IMR-90 (cell line): ENCODE data around the gene SLIT3. TPM values are rescaled to one million over a fixed set of nuclear protein-coding genes. Genes with fewer than 3 reads are reported as not detected.

ENCODE experiments used
- ATAC-seq: fragments of 200-7000 bp; cut with Tn5 transposase; 2 replicates; pipeline ENCODE4 v1.9.1; 2020; ENCODE audit warnings: low read depth, mild to moderate bottlenecking, moderate library complexity
- BruUV-seq: library from RNA; stranded (reverse); fragments of 400-500 nt; replicated peaks from 2 replicates; lab custom pipeline; 2021; lab: Mats Ljungman, UMichigan
- CTCF ChIA-PET: fragments of 300-600 bp; formaldehyde crosslinking; extraction: SDS; loops from one replicate; lab custom pipeline; 2021; ENCODE audit warnings: antibody characterized with exemption; lab: Yijun Ruan, JAX
- POLR2A ChIA-PET: fragments of 300-600 bp; sonication (Branson Sonifier 250); formaldehyde crosslinking; loops from one replicate; lab custom pipeline; 2022; ENCODE audit warnings: antibody characterized with exemption; ENCODE audit not compliant: unreplicated experiment; lab: Charles Lee
- DNase-seq: peaks from one replicate; pipeline ENCODE4 v3.0.0; 2013
- H2AFZ ChIP-seq: replicated peaks from 2 replicates; pipeline ENCODE3; 2013; ENCODE audit warnings: low read length, mild to moderate bottlenecking; ENCODE audit not compliant: poor library complexity
- H2AK5ac ChIP-seq: 2 replicates; pipeline ENCODE4 v1.6.1; 2013; ENCODE audit warnings: low read depth, low read length, inconsistent platforms
- H2AK9ac ChIP-seq: replicated peaks from 2 replicates; pipeline ENCODE3; 2013; ENCODE audit warnings: mild to moderate bottlenecking, low read depth, low read length, moderate library complexity; ENCODE audit not compliant: poor library complexity
- H2BK120ac ChIP-seq: 2 replicates; pipeline ENCODE4 v1.6.1; 2013; ENCODE audit warnings: low read depth, low read length, inconsistent platforms
- H2BK15ac ChIP-seq: 3 replicates; pipeline ENCODE4 v1.6.1; 2013; ENCODE audit warnings: low read depth, low read length, inconsistent platforms
- H2BK20ac ChIP-seq: 2 replicates; pipeline ENCODE4 v1.6.1; 2013; ENCODE audit warnings: low read depth, mild to moderate bottlenecking, inconsistent platforms, low read length, moderate library complexity
- H2BK5ac ChIP-seq: 2 replicates; pipeline ENCODE4 v1.6.1; 2013; ENCODE audit warnings: mild to moderate bottlenecking, low read depth, low read length, inconsistent platforms; ENCODE audit not compliant: poor library complexity, severe bottlenecking
- H3K14ac ChIP-seq: replicated peaks from 2 replicates; pipeline ENCODE4 v1.6.1; 2013; ENCODE audit warnings: low read depth, low read length, inconsistent platforms
- H3K18ac ChIP-seq: 2 replicates; pipeline ENCODE4 v1.6.1; 2013; ENCODE audit warnings: low read depth, low read length, control low read depth
- H3K23ac ChIP-seq: 2 replicates; pipeline ENCODE4 v1.6.1; 2013; ENCODE audit warnings: low read depth, low read length, inconsistent platforms
- H3K27ac ChIP-seq: 2 replicates; pipeline ENCODE4 v1.5.1; 2013; ENCODE audit warnings: mild to moderate bottlenecking, control low read depth, low read length; ENCODE audit not compliant: insufficient read depth
- H3K27me3 ChIP-seq: 2 replicates; pipeline ENCODE4 v1.6.1; 2013; ENCODE audit warnings: low read length; ENCODE audit not compliant: control insufficient read depth, insufficient read depth
- H3K36me3 ChIP-seq: 2 replicates; pipeline ENCODE4 v1.6.1; 2013; ENCODE audit warnings: low read length, mixed read lengths; ENCODE audit not compliant: control insufficient read depth, insufficient read depth
- H3K4ac ChIP-seq: 2 replicates; pipeline ENCODE4 v1.6.1; 2013; ENCODE audit warnings: low read depth, low read length, inconsistent platforms
- H3K4me1 ChIP-seq: 2 replicates; pipeline ENCODE4 v1.6.1; 2013; ENCODE audit warnings: low read length, mixed read lengths; ENCODE audit not compliant: control insufficient read depth, insufficient read depth
- H3K4me2 ChIP-seq: 2 replicates; pipeline ENCODE4 v1.6.1; 2013; ENCODE audit warnings: low read depth, mild to moderate bottlenecking, control low read depth, low read length, moderate library complexity
- H3K4me3 ChIP-seq: 2 replicates; pipeline ENCODE4 v1.5.1; 2013; ENCODE audit warnings: low read depth, mild to moderate bottlenecking, control low read depth, low read length, moderate library complexity; ENCODE audit not compliant: insufficient read depth
- H3K56ac ChIP-seq: 2 replicates; pipeline ENCODE4 v1.6.1; 2013; ENCODE audit warnings: low read length, inconsistent platforms; ENCODE audit not compliant: insufficient read depth; ENCODE audit errors: extremely low read depth
- H3K79me1 ChIP-seq, 2 experiments: 2 replicates each; pipeline ENCODE4 v1.6.1; 2013; ENCODE audit warnings: low read length in 2 of 2, inconsistent platforms in 1 of 2, low read depth in 1 of 2
- H3K9ac ChIP-seq: 2 replicates; pipeline ENCODE4 v1.6.1; 2013; ENCODE audit warnings: low read depth, low read length, control low read depth
- H3K9me1 ChIP-seq: 2 replicates; pipeline ENCODE4 v1.6.1; 2013; ENCODE audit warnings: low read length, inconsistent platforms; ENCODE audit not compliant: insufficient read depth
- H3K9me3 ChIP-seq: 2 replicates; pipeline ENCODE4 v1.6.1; 2013; ENCODE audit warnings: low read length; ENCODE audit not compliant: control insufficient read depth, insufficient read depth
- H4K20me1 ChIP-seq: 2 replicates; pipeline ENCODE4 v1.6.1; 2013; ENCODE audit warnings: low read length, inconsistent platforms; ENCODE audit not compliant: insufficient read depth
- H4K5ac ChIP-seq: 2 replicates; pipeline ENCODE4 v1.6.1; 2013; ENCODE audit warnings: mild to moderate bottlenecking, low read depth, low read length, control low read depth
- H4K8ac ChIP-seq, 2 experiments: 2 replicates each; pipeline ENCODE4 v1.6.1; 2013; ENCODE audit warnings: low read depth in 2 of 2, low read length in 2 of 2, control low read depth in 1 of 2, inconsistent platforms in 1 of 2
- H4K91ac ChIP-seq: 2 replicates; pipeline ENCODE4 v1.6.1; 2013; ENCODE audit warnings: low read depth, low read length, inconsistent platforms; ENCODE audit not compliant: insufficient read depth
- CHD1 ChIP-seq: IDR thresholded peaks from 2 replicates; pipeline ENCODE4 v1.6.1; 2012; ENCODE audit warnings: low read depth, low read length, improper control_type of control experiment
- FOS ChIP-seq: fragments of 150-350 bp; IDR thresholded peaks from 2 replicates; pipeline ENCODE4 v1.6.1; 2016; ENCODE audit warnings: low read depth, low read length
- MAFK ChIP-seq: IDR thresholded peaks from 2 replicates; pipeline ENCODE4 v1.6.1; 2012; ENCODE audit warnings: low read depth, low read length, improper control_type of control experiment
- POLR2A ChIP-seq: IDR thresholded peaks from 2 replicates; pipeline ENCODE4 v1.6.1; 2012; ENCODE audit warnings: mild to moderate bottlenecking, low read depth, low read length
- RAD21 ChIP-seq: IDR thresholded peaks from 2 replicates; pipeline ENCODE4 v1.6.1; 2012; ENCODE audit warnings: low read length, improper control_type of control experiment
- WGBS, 2 experiments: methylation state at CpG; one replicate each; pipeline versions ENCODE4 v1.1.5 to v1.1.7; 2013; ENCODE audit warnings: missing lambda C conversion rate in 2 of 2; ENCODE audit not compliant: insufficient read length in 1 of 2; ENCODE audit errors: extremely low coverage in 2 of 2; 5-methylcytosine and 5-hydroxymethylcytosine counted together
- dilution Hi-C: fragments of 300-500 bp; cut with HindIII; formaldehyde crosslinking; loops from one replicate; pipeline ENCODE4 v1.14.3; 2018; ENCODE audit warnings: low sequenced_read_pairs; ENCODE audit not compliant: unreplicated experiment
- in situ Hi-C: fragments of 300-500 bp; cut with MboI; formaldehyde crosslinking; loops from 3 replicates; pipeline ENCODE4 v1.14.3; 2019; ENCODE audit warnings: low sequenced_read_pairs, inconsistent platforms, mixed read lengths
- intact Hi-C: fragments of 100-400 bp; cut with micrococcal nuclease; formaldehyde crosslinking; loops from 2 replicates; pipeline ENCODE4 v1.10.0; 2022
- polyA plus RNA-seq, 3 experiments: library from polyadenylated mRNA; depleted of rRNA; stranded (reverse); fragments of >200 nt; gene quantifications; 2 replicates each; pipeline ENCODE4 v1.2.3, GENCODE V29; 2012; ENCODE audit warnings: low replicate concordance in 1 of 3
- total RNA-seq: library from RNA; depleted of rRNA; stranded (reverse); fragments of >200 nt; gene quantifications from 2 replicates; pipeline ENCODE4 v1.2.3, GENCODE V29; 2012

SLIT3 gene
- total and polyA plus RNA-seq, 2 of the 4 experiments (the other 2 are of a cell fraction) = 0.18 to 0.50 TPM

DNA sequence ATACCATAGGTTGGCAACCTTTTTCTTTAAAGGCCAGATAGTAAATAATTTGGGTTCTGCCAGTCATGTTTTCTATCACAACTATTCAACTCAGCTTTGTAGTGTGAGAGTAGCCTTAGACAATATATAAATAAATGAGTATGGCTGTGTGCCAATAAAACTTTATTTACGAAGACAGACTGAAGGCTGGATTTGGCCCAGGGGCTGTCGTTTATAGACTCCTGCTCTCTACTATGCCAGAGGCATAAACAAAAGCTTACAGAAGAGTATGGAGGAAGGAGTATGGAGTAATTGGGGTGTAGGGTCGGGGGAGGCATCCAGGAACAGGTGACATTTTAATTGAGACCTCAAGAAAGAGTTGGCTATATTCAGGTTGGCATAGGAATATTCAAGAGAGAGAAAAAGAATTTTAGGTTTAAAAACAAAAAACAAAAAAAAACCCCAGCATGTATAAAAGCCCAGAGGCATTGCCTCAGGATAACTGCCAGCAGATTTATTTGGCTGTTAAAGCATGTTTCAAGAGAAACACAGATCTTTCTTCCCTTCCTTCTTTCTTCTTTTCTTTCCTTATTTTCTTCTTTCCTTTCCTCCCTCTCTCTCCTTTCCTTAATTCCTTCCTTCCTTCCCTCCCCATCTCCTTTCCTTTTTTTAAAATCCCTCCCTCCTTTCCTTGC lies 39.9 kb downstream of the SLIT3 start:
- H2BK120ac ChIP-seq = no peak overlapping the region
- H2AK5ac ChIP-seq = no peak overlapping the region
- H2BK5ac ChIP-seq = no peak overlapping the region
- no peak overlapping the region for H4K91ac ChIP-seq
- BruUV-seq = no TSS peak
- in situ Hi-C loops = no loop called here
- H3K23ac ChIP-seq = no peak overlapping the region
- H2BK15ac ChIP-seq = no peak overlapping the region
- dilution Hi-C loops = no loop called here
- H3K27ac ChIP-seq = no peak overlapping the region
- no CpG with 5 or more reads among the region's 3 CpGs for WGBS, 2 experiments
- H3K4ac ChIP-seq = no peak overlapping the region
- no peaks in the 10 kb centered on the region for H4K20me1 ChIP-seq
- intact Hi-C loops = no loop called here
- no peaks in the 10 kb centered on the region for H3K79me1 ChIP-seq
- no peak overlapping the region for H3K56ac ChIP-seq
- H3K18ac ChIP-seq = no peak overlapping the region
- H3K9ac ChIP-seq = no peak overlapping the region
- no peak for TF ChIP-seq RAD21
- no peak for TF ChIP-seq FOS
- TF ChIP-seq MAFK = no peak
- TF ChIP-seq CHD1 = no peak
- TF ChIP-seq POLR2A = no peak
- no peak overlapping the region for H4K8ac ChIP-seq
- H2AFZ ChIP-seq = no peak overlapping the region
- H3K4me2 ChIP-seq = no peak overlapping the region
- CTCF ChIA-PET = interaction anchor here (0.6 kb wide), 1 partner anchor 509 kb away, joined by 3 read pairs; no protein-coding TSS in a partner anchor
- H3K9me1 ChIP-seq = no peaks in the 10 kb centered on the region
- no peak overlapping the region for H3K14ac ChIP-seq
- no peaks in the 10 kb centered on the region for H3K4me1 ChIP-seq
- H3K4me3 ChIP-seq = no peak overlapping the region
- DNase-seq (no peak), ATAC-seq (no peak)
- no peak overlapping the region for H2BK20ac ChIP-seq
- POLR2A ChIA-PET = no interaction called here
- H3K9me3 ChIP-seq = no peaks in the 10 kb centered on the region
- H2AK9ac ChIP-seq = no peak overlapping the region
- H3K27me3 ChIP-seq = no peaks in the 10 kb centered on the region
- no peaks in the 10 kb centered on the region for H3K36me3 ChIP-seq
- no peak overlapping the region for H4K5ac ChIP-seq
